SK-N-SH treated with all-trans-retinoic acid at 6 μM for 48 hours (cell line): ENCODE data around the gene CSTF2T.
A peak's percentile ranks its signal among the peaks of the same experiment; 100 is the strongest.

Experiments
- ATAC-seq: fragments of 200-7000 bp; cut with Tn5 transposase; 3 replicates; pipeline ENCODE4 v1.9.1; 2020; ENCODE audit warnings: mild to moderate bottlenecking, moderate library complexity
- ARNTL ChIP-seq: fragments of 450-650 bp; formaldehyde crosslinking; IDR thresholded peaks from 2 replicates; pipeline ENCODE4 v1.5.0; 2020; ENCODE audit warnings: low read depth, mild to moderate bottlenecking, moderate library complexity, borderline replicate concordance
- BACH2 ChIP-seq: fragments of 250-450 bp; sonication (Bioruptor Pico); IDR thresholded peaks from 2 replicates; pipeline ENCODE4 v1.9.0; 2021; ENCODE audit warnings: mild to moderate bottlenecking, borderline replicate concordance
- CREB5 ChIP-seq: fragments of 250-450 bp; sonication (Bioruptor Pico); IDR thresholded peaks from 2 replicates; pipeline ENCODE4 v1.5.1; 2020; ENCODE audit warnings: low read depth, mild to moderate bottlenecking, moderate library complexity
- CSDC2 ChIP-seq: fragments of 250-450 bp; sonication (Bioruptor Pico); IDR thresholded peaks from 2 replicates; pipeline ENCODE4 v1.5.0; 2020; ENCODE audit warnings: mild to moderate bottlenecking, moderate library complexity
- CSRNP3 ChIP-seq: fragments of 250-450 bp; sonication (Bioruptor Pico); IDR thresholded peaks from 2 replicates; pipeline ENCODE4 v1.5.1; 2021; ENCODE audit warnings: mild to moderate bottlenecking, moderate library complexity
- ESRRG ChIP-seq: fragments of 250-450 bp; sonication (Bioruptor Pico); IDR thresholded peaks from 2 replicates; pipeline ENCODE4 v1.6.1; 2021; ENCODE audit warnings: mild to moderate bottlenecking
- GLIS3 ChIP-seq: fragments of 250-450 bp; sonication (Bioruptor Pico); IDR thresholded peaks from 2 replicates; pipeline ENCODE4 v1.5.0; 2020; ENCODE audit warnings: mild to moderate bottlenecking, moderate library complexity
- ISL1 ChIP-seq: fragments of 250-450 bp; sonication (Bioruptor Pico); IDR thresholded peaks from 2 replicates; pipeline ENCODE4 v2.1.2; 2022; ENCODE audit warnings: mild to moderate bottlenecking, moderate library complexity
- OSR1 ChIP-seq: fragments of 250-450 bp; sonication (Bioruptor Pico); IDR thresholded peaks from 2 replicates; pipeline ENCODE4 v1.8.0; 2022; ENCODE audit warnings: moderate library complexity, mild to moderate bottlenecking, inconsistent platforms
- PATZ1 ChIP-seq: fragments of 250-450 bp; sonication (Bioruptor Pico); IDR thresholded peaks from 2 replicates; pipeline ENCODE4 v1.8.0; 2020; ENCODE audit warnings: mild to moderate bottlenecking, moderate library complexity, borderline replicate concordance
- POU6F1 ChIP-seq: fragments of 250-450 bp; sonication (Bioruptor Pico); IDR thresholded peaks from 2 replicates; pipeline ENCODE4 v1.8.0; 2021; ENCODE audit warnings: low read depth, mild to moderate bottlenecking, moderate library complexity, borderline replicate concordance
- PPARA ChIP-seq: fragments of 250-450 bp; sonication (Bioruptor Pico); IDR thresholded peaks from 2 replicates; pipeline ENCODE4 v1.5.0; 2020; ENCODE audit warnings: mild to moderate bottlenecking, borderline replicate concordance
- RARB ChIP-seq: fragments of 250-450 bp; sonication (Bioruptor Pico); IDR thresholded peaks from 2 replicates; pipeline ENCODE4 v1.8.0; 2021; ENCODE audit warnings: mild to moderate bottlenecking, moderate library complexity
- SNAI2 ChIP-seq: fragments of 250-450 bp; sonication (Bioruptor Pico); IDR thresholded peaks from 2 replicates; pipeline ENCODE4 v1.5.0; 2020; ENCODE audit warnings: mild to moderate bottlenecking, moderate library complexity
- TCF4 ChIP-seq: fragments of 250-450 bp; sonication (Bioruptor Pico); IDR thresholded peaks from 2 replicates; pipeline ENCODE4 v1.8.0; 2021; ENCODE audit warnings: mild to moderate bottlenecking, moderate library complexity, borderline replicate concordance
- TOX ChIP-seq: fragments of 250-450 bp; sonication (Bioruptor Pico); IDR thresholded peaks from 2 replicates; pipeline ENCODE4 v1.8.0; 2021; ENCODE audit warnings: mild to moderate bottlenecking, moderate library complexity, borderline replicate concordance
- TSHZ2 ChIP-seq: fragments of 250-450 bp; sonication (Bioruptor Pico); IDR thresholded peaks from 2 replicates; pipeline ENCODE4 v1.5.0; 2020; ENCODE audit warnings: mild to moderate bottlenecking, moderate library complexity
- ZC3H10 ChIP-seq: fragments of 250-450 bp; sonication (Bioruptor Pico); IDR thresholded peaks from 2 replicates; pipeline ENCODE4 v1.5.1; 2021; ENCODE audit warnings: mild to moderate bottlenecking, moderate library complexity
- ZFP3 ChIP-seq: fragments of 250-450 bp; sonication (Bioruptor Pico); IDR thresholded peaks from 2 replicates; pipeline ENCODE4 v1.5.0; 2020; ENCODE audit warnings: mild to moderate bottlenecking, moderate library complexity
- ZFP30 ChIP-seq: fragments of 450-650 bp; formaldehyde crosslinking; IDR thresholded peaks from 2 replicates; pipeline ENCODE4 v1.5.0; 2022; ENCODE audit warnings: mild to moderate bottlenecking, moderate library complexity
- ZNF565 ChIP-seq: fragments of 450-650 bp; formaldehyde crosslinking; conservative IDR thresholded peaks from 2 replicates; pipeline ENCODE4 v1.5.0; 2020; ENCODE audit warnings: low read depth, mild to moderate bottlenecking, moderate library complexity
- ZNF70 ChIP-seq: fragments of 450-650 bp; formaldehyde crosslinking; IDR thresholded peaks from 2 replicates; pipeline ENCODE4 v1.5.0; 2020; ENCODE audit warnings: mild to moderate bottlenecking, moderate library complexity
- ZNF8 ChIP-seq: fragments of 450-650 bp; formaldehyde crosslinking; IDR thresholded peaks from 2 replicates; pipeline ENCODE4 v1.5.0; 2020; ENCODE audit warnings: mild to moderate bottlenecking, moderate library complexity

Gene CSTF2T

GRCh38 chr10:51724038-51724437, 24.6 kb upstream of the CSTF2T start:
- TF ChIP-seq ESRRG (CRISPR knock-in tag) (no peak), CSDC2 (CRISPR knock-in tag) (no peak), ZC3H10 (CRISPR knock-in tag) (no peak), PATZ1 (CRISPR knock-in tag) (no peak), CREB5 (no peak), CSRNP3 (CRISPR knock-in tag) (no peak), ZNF8 (CRISPR knock-in tag) (no peak), RARB (no peak), BACH2 (CRISPR knock-in tag) (no peak), ISL1 (CRISPR knock-in tag) (no peak), ZFP3 (CRISPR knock-in tag) (no peak), ZNF565 (CRISPR knock-in tag) (no peak), ARNTL (CRISPR knock-in tag) (no peak), POU6F1 (CRISPR knock-in tag) (no peak), OSR1 (no peak)
- TF ChIP-seq, all 23 proteins: peak for 0
- no peak for ATAC-seq

GRCh38 chr10:51718804-51719291, 19.5 kb upstream of the CSTF2T start:
- peak; percentile 77 for ATAC-seq
- TF ChIP-seq ZFP3 (CRISPR knock-in tag) (no peak), BACH2 (CRISPR knock-in tag) (no peak), ISL1 (CRISPR knock-in tag) (no peak), ZC3H10 (CRISPR knock-in tag) (no peak), TCF4 (no peak), CSDC2 (CRISPR knock-in tag) (no peak), ZNF8 (CRISPR knock-in tag) (no peak), RARB (no peak), ESRRG (CRISPR knock-in tag) (no peak), GLIS3 (no peak), SNAI2 (CRISPR knock-in tag) (no peak), TOX (CRISPR knock-in tag) (no peak), PPARA (no peak)

- ATAC-seq, result no peak
- TF ChIP-seq TSHZ2 (CRISPR knock-in tag) (no peak), ZNF565 (CRISPR knock-in tag) (no peak), ZFP3 (CRISPR knock-in tag) (no peak), ZNF8 (CRISPR knock-in tag) (no peak), TCF4 (no peak), ZNF70 (no peak), ARNTL (CRISPR knock-in tag) (no peak), CREB5 (no peak), ZFP30 (CRISPR knock-in tag) (no peak), TOX (CRISPR knock-in tag) (no peak), POU6F1 (CRISPR knock-in tag) (no peak), ISL1 (CRISPR knock-in tag) (no peak), RARB (no peak), PPARA (no peak), CSDC2 (CRISPR knock-in tag) (no peak), BACH2 (CRISPR knock-in tag) (no peak)
Observed at GRCh38 chr10:51716981-51717380, 17.6 kb upstream of the CSTF2T start.
